DOHH2 (cell line): ENCODE measurements around the gene PTPRK.

Source experiments
- H3F3A ChIP-seq: fragments of 200-600 bp; sonication (generic), shearing (Covaris generic); 2 replicates; pipeline ENCODE4 v1.6.0; 2016; ENCODE audit warnings: antibody characterized with exemption, mild to moderate bottlenecking; ENCODE audit not compliant: control insufficient read depth, insufficient read depth
- H3K27ac ChIP-seq: fragments of 200-600 bp; sonication (generic); 2 replicates; pipeline ENCODE4 v1.5.1; 2014; ENCODE audit warnings: low read depth, mild to moderate bottlenecking, low read length, moderate library complexity
- H3K27me3 ChIP-seq: fragments of 200-600 bp; sonication (generic); 2 replicates; pipeline ENCODE4 v1.6.1; 2014; ENCODE audit warnings: mild to moderate bottlenecking, low read length, mixed read lengths; ENCODE audit not compliant: control insufficient read depth
- H3K36me3 ChIP-seq: fragments of 200-600 bp; sonication (generic); 2 replicates; pipeline ENCODE4 v1.6.1; 2014; ENCODE audit warnings: mild to moderate bottlenecking, low read length, moderate library complexity, mixed read lengths; ENCODE audit not compliant: control insufficient read depth
- H3K4me1 ChIP-seq: fragments of 200-600 bp; sonication (generic); 2 replicates; pipeline ENCODE4 v1.6.1; 2014; ENCODE audit warnings: mild to moderate bottlenecking, low read length, mixed read lengths; ENCODE audit not compliant: control insufficient read depth
- H3K4me2 ChIP-seq: fragments of 200-600 bp; sonication (generic); 2 replicates; pipeline ENCODE4 v1.6.0; 2014; ENCODE audit warnings: mild to moderate bottlenecking, low read length, moderate library complexity
- H3K4me3 ChIP-seq: fragments of 200-600 bp; sonication (generic); 2 replicates; pipeline ENCODE4 v1.5.1; 2014; ENCODE audit warnings: mild to moderate bottlenecking, low read length, mixed read lengths
- H3K79me2 ChIP-seq: fragments of 200-600 bp; sonication (generic); 2 replicates; pipeline ENCODE4 v1.6.1; 2014; ENCODE audit warnings: mild to moderate bottlenecking, low read length, mixed read lengths; ENCODE audit not compliant: control insufficient read depth
- H3K9me2 ChIP-seq: fragments of 200-600 bp; sonication (generic); replicated peaks from 2 replicates; pipeline ENCODE4 v1.6.1; 2014; ENCODE audit warnings: mild to moderate bottlenecking, low read length, mixed read lengths; ENCODE audit not compliant: control insufficient read depth
- H3K9me3 ChIP-seq: fragments of 200-600 bp; sonication (generic); 2 replicates; pipeline ENCODE4 v1.6.1; 2014; ENCODE audit warnings: antibody characterized with exemption, low read length, mixed read lengths; ENCODE audit not compliant: control insufficient read depth, insufficient read depth
- H4K20me1 ChIP-seq: fragments of 200-600 bp; sonication (generic); 2 replicates; pipeline ENCODE4 v1.6.0; 2014; ENCODE audit warnings: low read depth, mild to moderate bottlenecking, antibody characterized with exemption, low read length, moderate library complexity; ENCODE audit not compliant: control insufficient read depth, insufficient read depth
- EZH2phosphoT487 ChIP-seq: fragments of 200-600 bp; sonication (generic); IDR thresholded peaks from 2 replicates; pipeline ENCODE4 v1.6.1; 2017; ENCODE audit warnings: borderline replicate concordance, mild to moderate bottlenecking, antibody characterized with exemption, low read length, moderate library complexity, mixed read lengths
- TF ChIP-seq, protein P1 (sequence below): fragments of 200-600 bp; sonication (generic); IDR thresholded peaks from one replicate; pipeline ENCODE4 v1.5.1; 2014; ENCODE audit warnings: antibody characterized with exemption, mild to moderate bottlenecking, low read depth, low read length; ENCODE audit not compliant: poor library complexity, severe bottlenecking

The PTPRK gene

DNA sequence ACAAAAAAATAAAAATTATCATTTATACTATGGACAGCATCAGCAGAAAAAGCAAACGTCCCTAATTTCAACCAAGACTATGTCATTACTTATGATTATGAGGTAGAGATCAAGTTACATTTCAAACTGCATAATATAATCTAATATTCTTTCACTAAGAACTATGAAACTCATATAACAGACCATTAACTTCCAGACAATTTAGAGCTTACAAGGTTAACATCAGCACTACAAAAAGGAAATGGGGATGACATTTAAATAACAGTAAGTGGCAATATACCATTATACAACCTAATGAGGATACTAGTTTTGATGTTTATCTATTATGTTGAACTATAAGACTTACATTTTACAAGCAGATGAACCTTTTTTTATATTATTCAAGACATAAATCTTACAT, 358.6 kb downstream of the PTPRK start:
- H3K27ac ChIP-seq = no peak overlapping the region
- no peak overlapping the region for H3K4me3 ChIP-seq
- H3K9me3 ChIP-seq = no peaks in the 10 kb centered on the region
- H3K4me2 ChIP-seq = no peak overlapping the region
- H3K36me3 ChIP-seq = no peaks in the 10 kb centered on the region
- no peaks in the 10 kb centered on the region for H3K9me2 ChIP-seq
- H3F3A ChIP-seq = no peaks in the 10 kb centered on the region
- H3K79me2 ChIP-seq = no peaks in the 10 kb centered on the region
- H4K20me1 ChIP-seq = no peaks in the 10 kb centered on the region
- no peaks in the 10 kb centered on the region for H3K4me1 ChIP-seq
- TF ChIP-seq EZH2phosphoT487 = no peak
- TF ChIP-seq, protein P1, sequence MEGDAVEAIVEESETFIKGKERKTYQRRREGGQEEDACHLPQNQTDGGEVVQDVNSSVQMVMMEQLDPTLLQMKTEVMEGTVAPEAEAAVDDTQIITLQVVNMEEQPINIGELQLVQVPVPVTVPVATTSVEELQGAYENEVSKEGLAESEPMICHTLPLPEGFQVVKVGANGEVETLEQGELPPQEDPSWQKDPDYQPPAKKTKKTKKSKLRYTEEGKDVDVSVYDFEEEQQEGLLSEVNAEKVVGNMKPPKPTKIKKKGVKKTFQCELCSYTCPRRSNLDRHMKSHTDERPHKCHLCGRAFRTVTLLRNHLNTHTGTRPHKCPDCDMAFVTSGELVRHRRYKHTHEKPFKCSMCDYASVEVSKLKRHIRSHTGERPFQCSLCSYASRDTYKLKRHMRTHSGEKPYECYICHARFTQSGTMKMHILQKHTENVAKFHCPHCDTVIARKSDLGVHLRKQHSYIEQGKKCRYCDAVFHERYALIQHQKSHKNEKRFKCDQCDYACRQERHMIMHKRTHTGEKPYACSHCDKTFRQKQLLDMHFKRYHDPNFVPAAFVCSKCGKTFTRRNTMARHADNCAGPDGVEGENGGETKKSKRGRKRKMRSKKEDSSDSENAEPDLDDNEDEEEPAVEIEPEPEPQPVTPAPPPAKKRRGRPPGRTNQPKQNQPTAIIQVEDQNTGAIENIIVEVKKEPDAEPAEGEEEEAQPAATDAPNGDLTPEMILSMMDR = no peak
- no peaks in the 10 kb centered on the region for H3K27me3 ChIP-seq

DNA sequence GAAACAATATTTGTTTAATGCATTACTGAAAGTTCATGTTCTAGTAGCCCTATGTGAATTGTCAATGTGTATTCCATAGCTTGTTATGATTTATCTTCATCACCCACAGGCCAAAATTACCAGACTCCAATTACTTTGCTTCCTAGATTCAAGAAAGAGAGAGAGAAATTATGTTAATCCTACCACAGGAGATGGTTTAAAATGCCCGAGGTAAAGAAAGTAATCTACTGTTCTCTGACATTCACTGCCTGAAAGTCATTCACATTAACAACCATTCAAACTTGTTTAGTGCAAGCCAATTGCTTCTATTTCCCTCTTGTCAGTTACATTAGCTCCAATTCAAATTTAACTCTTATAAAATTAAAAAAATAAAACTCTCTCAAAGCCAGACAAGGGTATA, 359.1 kb downstream of the PTPRK start:
- Histone ChIP-seq H3K9me2 (no peaks in the 10 kb centered on the region), H3K36me3 (no peaks in the 10 kb centered on the region), H3K4me1 (no peaks in the 10 kb centered on the region), H3K9me3 (no peaks in the 10 kb centered on the region), H3F3A (no peaks in the 10 kb centered on the region), H3K4me3 (no peak overlapping the region), H4K20me1 (no peaks in the 10 kb centered on the region), H3K79me2 (no peaks in the 10 kb centered on the region), H3K4me2 (no peak overlapping the region), H3K27ac (no peak overlapping the region), H3K27me3 (no peaks in the 10 kb centered on the region)
- TF ChIP-seq, protein P1 = no peak
- TF ChIP-seq EZH2phosphoT487 = no peak

GRCh38 chr6:128158496-128158895, 361.9 kb downstream of the PTPRK start:
- Histone ChIP-seq H3K9me3 (no peaks in the 10 kb centered on the region), H3K4me1 (no peaks in the 10 kb centered on the region), H3K4me3 (no peak overlapping the region)

More at GRCh38 chr6:128158496-128158895, 361.9 kb downstream of the PTPRK start:
- H3K27ac ChIP-seq = no peak overlapping the region
- H3K36me3 ChIP-seq = no peaks in the 10 kb centered on the region
- no peak overlapping the region for H3K4me2 ChIP-seq
- H3K9me2 ChIP-seq = no peaks in the 10 kb centered on the region
- H3F3A ChIP-seq = no peaks in the 10 kb centered on the region
- no peaks in the 10 kb centered on the region for H4K20me1 ChIP-seq
- no peaks in the 10 kb centered on the region for H3K27me3 ChIP-seq
- TF ChIP-seq, protein P1 = no peak
- TF ChIP-seq EZH2phosphoT487 = no peak
- H3K79me2 ChIP-seq = no peaks in the 10 kb centered on the region
